Measurements from ENCODE around the gene JADE1.

JADE1 gene

DNA sequence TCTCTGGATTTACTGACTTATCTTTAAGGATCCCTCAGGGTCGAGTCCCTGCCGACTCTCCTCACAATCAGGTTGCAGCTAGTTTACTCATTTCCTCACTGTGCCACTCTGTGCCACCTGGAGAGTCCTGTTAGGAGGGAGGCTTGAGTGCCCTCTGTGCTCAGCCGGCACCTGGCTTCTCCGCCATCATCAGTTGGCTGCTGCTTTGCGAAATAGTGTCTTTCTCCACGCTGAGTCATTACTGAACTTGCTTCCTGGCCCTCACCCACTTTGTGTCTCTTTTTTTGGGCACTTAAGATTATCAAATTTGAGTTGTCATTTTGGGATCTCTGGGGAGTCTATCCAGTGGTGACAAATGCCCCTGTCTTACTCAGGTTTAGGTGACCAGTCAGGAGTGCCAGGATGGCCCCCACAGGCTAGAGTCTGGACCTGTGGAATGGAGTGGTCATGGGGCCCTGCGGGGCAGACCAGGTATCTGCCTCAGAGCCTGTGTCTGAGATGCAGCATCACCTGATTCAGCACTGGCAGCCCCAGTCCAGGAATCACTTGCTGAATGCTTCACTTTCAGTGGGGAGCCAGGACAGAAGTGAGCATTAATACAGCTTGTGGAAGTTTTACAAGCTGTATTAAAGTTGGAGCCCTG, 37.7 kb downstream of the JADE1 start:
- H3K27ac Mint-ChIP-seq: peak overlapping the region; percentile 2
- H3K4me3 Mint-ChIP-seq: no peak overlapping the region
- no peaks in the 10 kb centered on the region for H3K27me3 Mint-ChIP-seq
- peaks cover 9% of the 10 kb centered on the region for H3K4me1 Mint-ChIP-seq (ENCODE audit: low read depth)
- peaks cover 20% of the 10 kb centered on the region for H3K36me3 Mint-ChIP-seq
- H3K9me3 Mint-ChIP-seq (ENCODE audit: low read depth): no peaks in the 10 kb centered on the region

DNA sequence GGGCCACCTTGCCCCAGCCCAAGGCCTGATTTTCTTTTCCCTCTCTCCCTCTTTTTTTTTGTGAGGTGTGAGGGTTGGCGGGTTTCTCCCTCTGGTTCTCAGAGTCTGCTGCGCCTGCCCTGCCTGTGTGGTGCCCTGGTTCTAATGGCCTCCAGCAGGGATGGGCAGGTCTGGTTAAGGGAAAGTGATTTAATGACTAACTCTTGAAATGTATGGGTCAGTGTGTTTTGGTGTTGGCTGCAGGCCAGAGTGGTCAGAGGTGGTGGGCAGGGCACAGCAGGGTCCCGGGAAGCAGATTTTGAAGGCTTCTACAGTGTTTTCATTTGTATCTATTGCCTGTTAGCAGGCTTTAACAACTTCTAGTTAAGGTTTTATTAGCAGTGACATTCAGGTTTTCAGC, 39.0 kb downstream of the JADE1 start:
- Mint-ChIP-seq H3K36me3 (peaks cover 21% of the 10 kb centered on the region), H3K27me3 (no peaks in the 10 kb centered on the region), H3K9me3 (ENCODE audit: low read depth) (no peaks in the 10 kb centered on the region), H3K27ac (peak overlapping the region; percentile 80), H3K4me3 (no peak overlapping the region), H3K4me1 (ENCODE audit: low read depth) (peaks cover 6% of the 10 kb centered on the region)

DNA sequence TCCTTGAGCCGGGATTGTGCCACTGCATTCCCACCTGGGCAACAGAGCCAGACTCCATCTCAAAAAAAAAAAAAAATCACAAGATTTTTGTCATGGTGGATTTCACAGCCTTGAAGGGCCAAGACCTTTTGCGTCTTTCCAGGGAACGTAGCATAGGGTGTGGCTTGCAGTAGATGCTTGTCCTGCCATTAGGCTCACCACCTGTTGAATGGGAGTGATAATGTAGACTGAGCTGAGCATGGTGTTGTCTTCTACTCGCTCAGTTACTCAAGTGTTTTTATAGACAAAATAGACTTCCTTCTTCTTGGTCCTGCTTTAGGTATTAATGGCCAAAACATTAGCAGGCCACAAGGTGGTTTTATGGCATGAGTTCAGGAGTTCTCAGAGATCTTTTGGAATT, 40.8 kb downstream of the JADE1 start:
- no peaks in the 10 kb centered on the region for H3K9me3 Mint-ChIP-seq (ENCODE audit: low read depth)
- H3K4me1 Mint-ChIP-seq (ENCODE audit: low read depth): peaks cover 20% of the 10 kb centered on the region
- peaks cover 21% of the 10 kb centered on the region for H3K36me3 Mint-ChIP-seq
- H3K4me3 Mint-ChIP-seq: no peak overlapping the region
- no peaks in the 10 kb centered on the region for H3K27me3 Mint-ChIP-seq
- no peak overlapping the region for H3K27ac Mint-ChIP-seq

DNA sequence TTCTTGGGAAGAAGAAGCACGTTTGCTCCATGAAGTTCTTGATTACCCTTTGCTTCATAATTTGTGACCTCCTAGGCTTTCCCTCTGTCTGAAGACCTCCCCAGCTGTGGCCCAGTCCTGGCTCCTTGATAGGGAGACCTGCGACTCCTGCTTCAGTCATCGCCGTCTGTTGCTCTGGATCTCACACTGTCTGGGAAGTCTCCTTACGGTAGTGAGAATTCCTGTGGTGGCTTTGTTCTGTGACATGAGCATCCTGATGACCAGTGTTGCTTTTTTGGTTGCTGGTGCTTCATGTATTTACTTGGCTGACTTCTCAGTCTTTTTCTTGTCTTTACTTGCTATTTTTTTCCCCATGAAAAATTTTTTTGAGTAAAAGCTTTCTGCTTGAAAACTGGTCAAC, 44.2 kb downstream of the JADE1 start:
- Mint-ChIP-seq H3K27ac (peak overlapping the region; percentile 86), H3K36me3 (peaks cover 23% of the 10 kb centered on the region), H3K4me1 (ENCODE audit: low read depth) (peaks cover 16% of the 10 kb centered on the region), H3K9me3 (ENCODE audit: low read depth) (no peaks in the 10 kb centered on the region), H3K27me3 (no peaks in the 10 kb centered on the region), H3K4me3 (no peak overlapping the region)

DNA sequence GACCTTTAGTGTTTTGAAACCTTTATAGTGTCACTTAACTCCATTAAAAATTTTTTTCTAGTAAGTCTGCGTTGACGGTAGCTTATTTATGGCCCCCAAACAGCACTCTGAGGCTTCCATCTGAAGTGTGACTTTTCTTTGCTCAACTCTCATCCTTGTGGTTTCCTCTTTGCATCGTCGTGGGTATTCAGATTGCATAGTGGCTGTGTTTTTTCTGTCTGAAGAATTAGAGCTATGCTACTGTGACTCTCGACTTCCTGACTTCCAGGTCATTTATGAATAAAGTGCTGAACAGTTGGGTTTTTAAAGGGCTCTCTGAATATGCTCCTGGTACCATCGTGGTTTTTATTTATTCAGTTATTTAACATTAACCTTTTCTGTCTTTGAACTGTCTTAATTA, 44.9 kb downstream of the JADE1 start:
- Mint-ChIP-seq H3K27me3 (no peaks in the 10 kb centered on the region), H3K27ac (peak overlapping the region; percentile 86), H3K9me3 (ENCODE audit: low read depth) (no peaks in the 10 kb centered on the region), H3K4me1 (ENCODE audit: low read depth) (peaks cover 21% of the 10 kb centered on the region), H3K36me3 (peaks cover 21% of the 10 kb centered on the region), H3K4me3 (peak overlapping the region; percentile 42)

DNA sequence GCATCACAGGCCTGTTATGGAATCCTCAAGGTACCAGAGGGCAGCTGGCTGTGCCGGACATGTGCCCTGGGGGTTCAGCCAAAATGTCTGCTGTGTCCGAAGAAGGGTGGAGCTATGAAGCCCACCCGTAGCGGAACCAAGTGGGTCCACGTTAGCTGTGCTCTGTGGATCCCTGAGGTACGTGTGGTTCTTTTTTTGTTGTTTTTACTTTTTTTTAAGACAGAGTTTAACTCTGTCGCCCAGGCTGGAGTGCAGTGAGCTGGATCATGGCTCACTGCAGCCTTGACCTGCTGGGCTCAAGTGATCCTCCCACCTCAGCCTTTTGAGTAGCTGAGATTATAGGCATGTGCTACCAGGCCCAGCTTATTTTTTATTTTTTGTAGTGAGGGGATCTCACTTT, 46.1 kb downstream of the JADE1 start:
- H3K4me1 Mint-ChIP-seq (ENCODE audit: low read depth): peaks cover 26% of the 10 kb centered on the region
- H3K9me3 Mint-ChIP-seq (ENCODE audit: low read depth): no peaks in the 10 kb centered on the region
- no peaks in the 10 kb centered on the region for H3K27me3 Mint-ChIP-seq
- no peak overlapping the region for H3K4me3 Mint-ChIP-seq
- H3K36me3 Mint-ChIP-seq: peaks cover 14% of the 10 kb centered on the region
- H3K27ac Mint-ChIP-seq: no peak overlapping the region

DNA sequence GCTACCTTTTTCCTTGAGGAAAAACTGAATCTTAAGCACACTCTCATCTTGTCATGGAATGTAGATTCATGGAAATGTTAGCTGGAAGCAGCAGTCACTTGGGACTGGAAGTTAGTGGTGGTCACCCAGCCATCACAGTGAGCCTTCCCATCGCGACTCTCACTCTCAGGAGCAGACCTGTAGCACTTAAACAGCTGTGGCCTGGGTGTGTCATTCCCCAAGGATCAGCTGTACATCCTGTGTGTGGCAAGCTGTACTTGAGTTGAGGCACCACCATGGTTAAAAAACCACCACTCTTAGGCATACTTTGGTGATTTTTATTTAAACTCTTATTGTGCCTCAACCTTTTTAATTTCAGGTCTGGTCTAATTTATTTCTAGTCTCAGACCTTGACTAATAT, 46.7 kb downstream of the JADE1 start:
- peak overlapping the region; percentile 10 for H3K27ac Mint-ChIP-seq
- no peaks in the 10 kb centered on the region for H3K27me3 Mint-ChIP-seq
- peaks cover 30% of the 10 kb centered on the region for H3K4me1 Mint-ChIP-seq (ENCODE audit: low read depth)
- no peaks in the 10 kb centered on the region for H3K9me3 Mint-ChIP-seq (ENCODE audit: low read depth)
- peaks cover 11% of the 10 kb centered on the region for H3K36me3 Mint-ChIP-seq
- H3K4me3 Mint-ChIP-seq: no peak overlapping the region

DNA sequence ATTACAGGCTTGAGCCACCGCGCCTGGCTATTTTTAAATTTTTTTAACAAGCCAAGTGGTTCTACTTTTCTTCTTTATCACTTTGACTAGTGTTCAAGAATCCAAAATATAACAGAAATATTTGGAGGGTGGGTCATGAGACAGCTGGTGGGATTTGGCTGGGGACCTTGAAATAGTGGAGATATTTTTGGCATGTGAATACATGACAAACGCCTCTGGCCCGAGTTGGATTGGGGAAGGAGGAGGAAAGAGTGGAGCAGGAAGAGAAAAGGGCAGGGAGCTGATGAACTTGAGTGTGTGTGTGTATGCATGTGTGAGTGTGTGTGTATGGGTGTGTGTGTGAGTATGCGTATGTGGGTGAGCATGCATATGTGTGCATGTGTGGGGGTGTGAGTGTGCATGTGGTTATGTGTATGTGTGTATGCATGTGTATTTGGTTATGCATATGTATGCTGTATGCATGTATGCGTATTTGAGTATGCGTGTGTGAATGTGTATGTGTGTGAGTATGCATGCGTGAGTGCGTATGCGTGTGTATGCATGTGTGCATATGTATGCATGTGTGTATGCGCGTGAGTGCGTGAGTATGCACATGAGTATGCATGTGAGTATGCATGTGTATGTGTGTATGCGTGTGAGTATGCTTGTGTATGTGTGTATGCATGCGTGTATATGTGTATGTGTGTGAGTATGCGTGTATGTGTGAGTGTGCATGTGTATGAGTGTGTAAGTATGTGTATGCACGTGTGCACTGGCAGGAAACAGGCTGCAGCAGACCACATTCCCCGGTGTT, 49.6 kb downstream of the JADE1 start:
- Mint-ChIP-seq H3K4me1 (ENCODE audit: low read depth) (peaks cover 49% of the 10 kb centered on the region), H3K36me3 (peaks cover 6% of the 10 kb centered on the region), H3K27ac (peak overlapping the region; percentile 13)

DNA sequence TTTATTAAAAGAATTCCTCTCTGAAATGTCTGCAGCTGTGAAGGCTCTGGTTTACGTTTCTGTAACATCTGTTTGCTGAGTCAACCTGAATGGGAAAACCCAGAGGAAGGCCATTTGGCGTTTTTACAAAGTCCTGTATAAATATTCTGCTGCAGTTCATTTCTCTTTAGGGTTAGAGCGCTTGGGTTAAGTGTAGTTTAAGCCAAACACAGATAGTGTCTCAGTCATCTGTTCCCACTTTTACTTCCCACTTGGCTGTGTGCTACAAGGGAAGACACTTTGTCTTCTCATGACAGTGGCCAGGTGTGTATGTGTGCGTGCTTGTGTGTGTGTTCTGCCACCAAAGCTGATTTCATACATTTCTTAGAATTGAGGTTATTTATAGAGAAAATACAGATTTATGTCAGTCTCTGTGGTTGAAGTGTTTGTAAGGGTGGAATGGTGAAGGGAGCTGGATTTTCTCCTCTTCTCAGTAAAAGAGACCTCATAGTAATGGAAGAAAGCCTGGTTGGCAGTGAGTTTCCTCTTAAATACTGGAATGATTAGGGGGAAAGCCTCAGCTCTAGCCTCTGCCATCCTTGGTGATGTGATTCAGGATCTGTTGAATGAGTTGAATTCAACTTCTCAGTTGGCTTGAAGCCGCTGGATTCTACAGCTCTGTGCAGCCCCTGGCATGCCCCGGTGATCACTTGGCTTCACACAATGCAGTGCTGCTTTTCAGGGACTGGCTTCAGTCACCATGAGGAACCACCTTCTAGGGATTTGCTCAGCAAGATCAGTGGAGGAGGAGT, 50.6 kb downstream of the JADE1 start:
- Mint-ChIP-seq H3K4me3 (no peak overlapping the region), H3K4me1 (ENCODE audit: low read depth) (peaks cover 40% of the 10 kb centered on the region), H3K27me3 (no peaks in the 10 kb centered on the region), H3K9me3 (ENCODE audit: low read depth) (no peaks in the 10 kb centered on the region), H3K27ac (peak overlapping the region; percentile 71), H3K36me3 (peaks cover 6% of the 10 kb centered on the region)

More for the DNA sequence above, 49.6 kb downstream of the JADE1 start:
- Mint-ChIP-seq H3K9me3 (ENCODE audit: low read depth) (no peaks in the 10 kb centered on the region), H3K4me3 (no peak overlapping the region), H3K27me3 (no peaks in the 10 kb centered on the region)

DNA sequence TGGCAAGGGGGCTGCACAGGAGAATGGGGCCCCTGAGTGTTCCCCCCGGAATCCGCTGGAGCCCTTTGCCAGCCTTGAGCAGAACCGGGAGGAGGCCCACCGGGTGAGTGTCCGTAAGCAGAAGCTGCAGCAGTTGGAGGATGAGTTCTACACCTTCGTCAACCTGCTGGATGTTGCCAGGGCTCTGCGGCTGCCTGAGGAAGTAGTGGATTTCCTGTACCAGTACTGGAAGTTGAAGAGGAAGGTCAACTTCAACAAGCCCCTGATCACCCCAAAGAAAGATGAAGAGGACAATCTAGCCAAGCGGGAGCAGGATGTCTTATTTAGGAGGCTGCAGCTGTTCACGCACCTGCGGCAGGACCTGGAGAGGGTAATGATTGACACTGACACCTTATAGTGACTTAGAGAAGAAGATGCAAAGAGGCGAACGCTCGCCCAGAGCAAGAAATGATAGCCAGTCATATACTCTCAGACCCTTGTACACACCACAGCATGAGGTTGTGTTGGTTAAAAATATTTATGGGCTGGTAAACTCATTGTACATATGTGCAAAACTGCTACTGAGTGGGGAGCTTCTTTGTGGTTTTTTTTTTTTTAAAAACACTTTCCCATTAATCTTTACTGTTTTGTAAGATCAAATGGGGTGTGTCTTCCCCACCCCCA, 52.5 kb downstream of the JADE1 start:
- Mint-ChIP-seq H3K36me3 (peaks cover 6% of the 10 kb centered on the region), H3K4me3 (peak overlapping the region; percentile 54), H3K27ac (peak overlapping the region; percentile 88), H3K4me1 (ENCODE audit: low read depth) (peaks cover 42% of the 10 kb centered on the region), H3K9me3 (ENCODE audit: low read depth) (no peaks in the 10 kb centered on the region), H3K27me3 (no peaks in the 10 kb centered on the region)

DNA sequence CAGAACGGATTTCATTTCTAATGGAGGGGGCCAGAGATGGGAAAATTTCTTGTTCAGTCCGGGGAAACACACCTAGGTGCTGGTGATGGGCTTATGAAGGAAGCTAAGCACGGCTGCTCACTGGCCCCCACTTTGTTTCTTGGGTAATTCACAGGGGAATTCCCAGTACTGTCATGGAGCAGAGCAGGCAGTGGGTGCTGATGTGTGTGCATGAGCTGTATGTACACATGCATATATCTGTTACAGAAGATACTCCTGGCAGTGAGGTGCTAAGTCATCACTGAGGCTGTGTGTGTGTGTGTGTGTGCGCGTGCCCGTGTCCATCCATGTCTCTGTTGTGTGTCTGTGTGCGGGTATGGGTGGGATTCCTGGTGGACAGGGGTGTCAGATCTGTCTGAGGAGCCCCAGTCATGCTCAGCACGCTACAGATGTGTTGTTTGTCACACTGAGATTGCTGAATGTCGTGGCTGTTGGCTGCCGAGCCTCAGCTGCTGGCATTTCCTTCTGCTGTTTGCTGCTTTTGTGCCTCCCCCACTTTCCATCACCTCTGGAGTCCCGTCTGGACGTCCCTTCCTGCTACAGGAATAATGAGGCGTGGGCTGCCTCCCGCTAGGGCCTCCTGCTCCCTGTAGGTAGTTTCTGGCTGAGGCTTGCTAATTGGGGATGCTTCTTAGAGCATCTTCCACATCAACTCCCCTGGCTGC, 53.3 kb downstream of the JADE1 start:
- peaks cover 4% of the 10 kb centered on the region for H3K36me3 Mint-ChIP-seq
- H3K4me1 Mint-ChIP-seq (ENCODE audit: low read depth): peaks cover 42% of the 10 kb centered on the region

DNA sequence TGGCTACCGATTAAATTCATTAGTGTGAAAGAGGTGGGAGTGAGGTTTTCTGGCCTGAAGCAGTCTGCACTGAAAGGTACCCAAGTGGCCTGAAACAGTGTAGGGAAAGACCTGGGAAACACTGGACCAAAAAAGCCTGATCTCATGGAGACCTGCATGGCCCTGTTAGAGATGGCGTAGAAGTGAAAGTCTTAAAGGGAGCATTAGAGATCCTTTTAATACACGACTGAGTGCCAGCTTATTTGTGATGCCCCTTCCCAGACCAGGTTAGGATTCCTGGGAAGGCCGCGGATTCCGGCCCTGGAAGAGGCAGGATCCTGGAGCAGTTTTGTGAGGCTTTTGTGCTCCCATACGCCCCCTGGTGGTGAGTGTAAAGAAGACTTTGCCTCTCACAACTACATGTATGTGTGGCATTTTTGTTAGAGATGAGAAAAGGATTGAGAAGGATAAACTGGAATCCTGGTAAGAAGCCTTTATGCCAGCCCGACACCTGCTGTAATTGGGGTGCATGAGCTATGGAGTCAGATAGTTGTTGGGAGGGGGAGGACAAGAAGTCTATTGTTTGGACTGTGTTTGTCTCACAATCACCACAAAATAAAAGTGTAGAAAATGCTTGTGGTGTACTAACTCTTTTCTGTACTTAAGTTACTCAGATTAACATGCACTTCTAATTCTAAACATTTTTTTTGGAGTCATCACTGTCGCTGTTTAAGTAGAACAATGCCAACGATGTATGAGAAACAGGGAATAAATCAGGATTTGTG, 54.0 kb downstream of the JADE1 start:
- Mint-ChIP-seq H3K27me3 (no peaks in the 10 kb centered on the region), H3K4me1 (ENCODE audit: low read depth) (peaks cover 42% of the 10 kb centered on the region), H3K4me3 (no peak overlapping the region), H3K36me3 (peaks cover 5% of the 10 kb centered on the region), H3K27ac (peak overlapping the region; percentile 88), H3K9me3 (ENCODE audit: low read depth) (no peaks in the 10 kb centered on the region)

More for the DNA sequence above, 53.3 kb downstream of the JADE1 start:
- Mint-ChIP-seq H3K4me3 (peak overlapping the region; percentile 13), H3K27me3 (no peaks in the 10 kb centered on the region), H3K9me3 (ENCODE audit: low read depth) (no peaks in the 10 kb centered on the region), H3K27ac (peak overlapping the region; percentile 88)

DNA sequence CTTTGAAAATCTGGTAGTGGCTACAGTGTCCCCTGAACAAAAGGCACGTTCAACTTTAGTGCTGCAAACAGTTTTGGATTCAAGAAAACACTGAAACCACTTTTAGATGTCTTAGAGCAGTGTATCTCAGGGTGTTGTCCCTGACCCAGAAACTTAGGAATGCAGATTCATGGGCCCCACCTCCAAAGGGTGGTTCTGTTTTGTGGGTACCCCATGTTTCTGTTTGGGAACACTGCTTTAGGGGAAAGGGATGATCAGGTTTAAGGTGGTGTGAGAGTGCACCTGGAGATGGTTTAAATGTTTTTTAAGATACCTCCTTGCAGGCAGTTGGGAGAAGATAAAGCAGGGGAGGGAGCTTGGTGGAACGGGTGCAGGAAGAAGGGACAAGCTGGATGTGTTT, 55.6 kb downstream of the JADE1 start:
- Mint-ChIP-seq H3K4me3 (no peak overlapping the region), H3K27me3 (no peaks in the 10 kb centered on the region), H3K9me3 (ENCODE audit: low read depth) (no peaks in the 10 kb centered on the region), H3K27ac (no peak overlapping the region), H3K36me3 (peaks cover 6% of the 10 kb centered on the region), H3K4me1 (ENCODE audit: low read depth) (peaks cover 32% of the 10 kb centered on the region)

DNA sequence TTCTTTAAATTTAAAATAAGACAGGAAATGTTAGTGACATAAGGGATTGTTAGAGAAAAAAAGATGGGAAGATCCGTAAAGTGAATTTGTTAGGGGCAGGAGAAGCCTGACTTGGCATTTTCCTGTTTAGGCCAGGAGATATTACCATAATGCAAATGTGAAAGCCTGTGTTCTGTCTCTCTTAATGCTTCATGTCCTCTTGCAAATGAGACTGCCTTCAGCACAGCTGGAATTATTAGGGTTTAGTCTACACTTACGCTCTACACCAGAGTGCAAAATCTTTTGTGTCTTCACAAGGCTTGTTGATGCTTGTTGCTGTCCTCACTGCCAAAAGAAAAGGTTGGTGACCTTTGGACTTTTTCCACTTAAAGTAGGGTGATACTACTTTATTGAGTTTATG, 56.8 kb downstream of the JADE1 start:
- H3K36me3 Mint-ChIP-seq: peaks cover 6% of the 10 kb centered on the region
- no peak overlapping the region for H3K4me3 Mint-ChIP-seq
- H3K4me1 Mint-ChIP-seq (ENCODE audit: low read depth): peaks cover 27% of the 10 kb centered on the region
- no peaks in the 10 kb centered on the region for H3K27me3 Mint-ChIP-seq
- H3K9me3 Mint-ChIP-seq (ENCODE audit: low read depth): no peaks in the 10 kb centered on the region
- no peak overlapping the region for H3K27ac Mint-ChIP-seq

All from activated naive CD8-positive, alpha-beta T cell (primary cell).